WERI-Rb-1 (cell line): ENCODE results near the gene C1orf52.

Source experiments
- DNase-seq: peaks from one replicate; pipeline ENCODE4 v3.0.0-alpha.2; 2020
- H3K27ac ChIP-seq: fragments of 250-450 bp; sonication (Bioruptor Pico); 2 replicates; pipeline ENCODE4 v1.5.1; 2020; ENCODE audit warnings: mild to moderate bottlenecking, moderate library complexity
- H3K27me3 ChIP-seq: fragments of 250-450 bp; sonication (Bioruptor Pico); 2 replicates; pipeline ENCODE4 v1.5.1; 2021; ENCODE audit warnings: mild to moderate bottlenecking, low read depth, moderate library complexity; ENCODE audit not compliant: insufficient read depth, severe bottlenecking
- H3K36me3 ChIP-seq: fragments of 250-450 bp; sonication (Bioruptor Pico); 2 replicates; pipeline ENCODE4 v1.5.1; 2020; ENCODE audit warnings: mild to moderate bottlenecking, moderate library complexity
- H3K4me3 ChIP-seq: 2 replicates; pipeline ENCODE4 v1.5.1; 2011; ENCODE audit warnings: low read depth, mild to moderate bottlenecking, control low read depth, low read length
- H3K9me3 ChIP-seq: fragments of 250-450 bp; sonication (Bioruptor Pico); 2 replicates; pipeline ENCODE4 v1.5.1; 2021; ENCODE audit warnings: mild to moderate bottlenecking, moderate library complexity; ENCODE audit not compliant: severe bottlenecking
- CTCF ChIP-seq: IDR thresholded peaks from 2 replicates; pipeline ENCODE4 v1.5.1; 2011; ENCODE audit warnings: low read depth, mild to moderate bottlenecking, control low read depth, inconsistent platforms, low read length

The C1orf52 gene

GRCh38 chr1:85240643-85241042, 18.8 kb downstream of the C1orf52 start:
- no peak for DNase-seq
- Histone ChIP-seq H3K27ac (no peak overlapping the region), H3K27me3 (no peaks in the 10 kb centered on the region), H3K36me3 (no peaks in the 10 kb centered on the region), H3K4me3 (no peak overlapping the region), H3K9me3 (no peaks in the 10 kb centered on the region)
- TF ChIP-seq CTCF, result no peak

- Histone ChIP-seq H3K27me3 (no peaks in the 10 kb centered on the region), H3K27ac (no peak overlapping the region), H3K36me3 (no peaks in the 10 kb centered on the region), H3K4me3 (no peak overlapping the region), H3K9me3 (no peaks in the 10 kb centered on the region)
- no peak for TF ChIP-seq CTCF
- no peak for DNase-seq
Measured at GRCh38 chr1:85240174-85240601, 19.3 kb downstream of the C1orf52 start.

- Histone ChIP-seq H3K27me3 (no peaks in the 10 kb centered on the region), H3K9me3 (no peaks in the 10 kb centered on the region), H3K27ac (no peak overlapping the region), H3K4me3 (no peak overlapping the region), H3K36me3 (no peaks in the 10 kb centered on the region)
- DNase-seq, result no peak
- TF ChIP-seq CTCF, result no peak
Measured at GRCh38 chr1:85237613-85238012, 21.8 kb downstream of the C1orf52 start.

- H3K27ac ChIP-seq, result no peak overlapping the region
- no peaks in the 10 kb centered on the region for H3K36me3 ChIP-seq
- H3K27me3 ChIP-seq, result no peaks in the 10 kb centered on the region
- H3K9me3 ChIP-seq, result no peaks in the 10 kb centered on the region
- peak; percentile 19 for DNase-seq
- H3K4me3 ChIP-seq, result no peak overlapping the region
- peak; percentile 56; the same call in 1 of the 2 replicates for TF ChIP-seq CTCF
Measured at GRCh38 chr1:85230305-85230977, 29.0 kb downstream of the C1orf52 start.

GRCh38 chr1:85229574-85230097, 29.8 kb downstream of the C1orf52 start:
- H3K4me3 ChIP-seq, result no peak overlapping the region
- H3K27ac ChIP-seq, result no peak overlapping the region
- DNase-seq, result no peak
- H3K27me3 ChIP-seq, result no peaks in the 10 kb centered on the region
- no peak for TF ChIP-seq CTCF
- H3K36me3 ChIP-seq, result no peaks in the 10 kb centered on the region
- H3K9me3 ChIP-seq, result no peaks in the 10 kb centered on the region

GRCh38 chr1:85228972-85229371, 30.5 kb downstream of the C1orf52 start:
- H3K27me3 ChIP-seq, result no peaks in the 10 kb centered on the region
- TF ChIP-seq CTCF, result no peak

More at GRCh38 chr1:85228972-85229371, 30.5 kb downstream of the C1orf52 start:
- no peak for DNase-seq
- Histone ChIP-seq H3K27ac (no peak overlapping the region), H3K9me3 (no peaks in the 10 kb centered on the region), H3K4me3 (no peak overlapping the region), H3K36me3 (no peaks in the 10 kb centered on the region)
